Right lobe of liver (tissue), 4 donors: ENCODE results near the gene PEPD.

Experiments used
- CTCF ChIP-seq, 4 donors: fragments of 200-600 bp in 3 of 4; fragments of 450-650 bp in 1 of 4; IDR thresholded peaks; one replicate each; pipeline versions ENCODE4 v1.5.1 to v1.8.0; 2016 to 2022; ENCODE audit warnings: antibody characterized with exemption in 4 of 4, mild to moderate bottlenecking in 2 of 4
- POLR2A ChIP-seq: fragments of 450-650 bp; IDR thresholded peaks from one replicate; pipeline ENCODE4 v1.6.1; 2017; ENCODE audit warnings: antibody characterized with exemption, mild to moderate bottlenecking
- donor health status: DM: no; HTN: no; CAD: no.
- donor health status: DM: no; HTN: no; CAD: no.
- donor health status: DM: no; HTN: yes; CAD: no.

- TF ChIP-seq POLR2A (no peak), CTCF (IDR thresholded peaks at IDR 0.05) (no peak)
These were observed 8.9 kb downstream of the PEPD start for GRCh38 chr19:33512580-33513137.
